ENCODE measurements around the gene ARHGAP9.

The ARHGAP9 gene

DNA sequence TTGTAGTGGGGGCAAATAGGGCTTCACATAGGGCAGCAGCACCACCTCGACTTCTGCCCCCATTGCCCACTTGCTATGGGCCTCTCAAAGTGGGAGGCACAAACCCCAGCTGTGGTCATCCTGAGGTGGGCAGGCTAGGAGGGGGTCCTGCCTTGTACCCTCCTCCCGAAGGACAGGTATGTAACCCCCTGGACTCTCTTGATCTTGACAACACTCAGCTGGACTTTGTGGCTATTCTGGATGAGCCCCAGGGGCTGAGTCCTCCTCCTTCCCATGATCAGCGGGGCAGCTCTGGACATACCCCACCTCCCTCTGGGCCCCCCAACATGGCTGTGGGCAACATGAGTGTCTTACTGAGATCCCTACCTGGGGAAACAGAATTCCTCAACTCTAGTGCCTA, 8.0 kb downstream of the ARHGAP9 start:
- DNase-seq: no peak

DNA sequence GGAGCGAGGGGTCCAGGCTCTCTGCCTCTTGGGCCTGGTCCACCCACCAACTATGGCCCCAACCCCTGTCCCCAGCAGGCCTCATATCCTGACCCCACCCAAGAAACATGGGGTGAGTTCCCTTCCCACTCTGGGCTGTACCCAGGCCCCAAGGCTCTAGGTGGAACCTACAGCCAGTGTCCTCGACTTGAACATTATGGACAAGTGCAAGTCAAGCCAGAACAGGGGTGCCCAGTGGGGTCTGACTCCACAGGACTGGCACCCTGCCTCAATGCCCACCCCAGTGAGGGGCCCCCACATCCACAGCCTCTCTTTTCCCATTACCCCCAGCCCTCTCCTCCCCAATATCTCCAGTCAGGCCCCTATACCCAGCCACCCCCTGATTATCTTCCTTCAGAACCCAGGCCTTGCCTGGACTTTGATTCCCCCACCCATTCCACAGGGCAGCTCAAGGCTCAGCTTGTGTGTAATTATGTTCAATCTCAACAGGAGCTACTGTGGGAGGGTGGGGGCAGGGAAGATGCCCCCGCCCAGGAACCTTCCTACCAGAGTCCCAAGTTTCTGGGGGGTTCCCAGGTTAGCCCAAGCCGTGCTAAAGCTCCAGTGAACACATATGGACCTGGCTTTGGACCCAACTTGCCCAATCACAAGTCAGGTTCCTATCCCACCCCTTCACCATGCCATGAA, 8.6 kb downstream of the ARHGAP9 start:
- no peak for DNase-seq

DNA sequence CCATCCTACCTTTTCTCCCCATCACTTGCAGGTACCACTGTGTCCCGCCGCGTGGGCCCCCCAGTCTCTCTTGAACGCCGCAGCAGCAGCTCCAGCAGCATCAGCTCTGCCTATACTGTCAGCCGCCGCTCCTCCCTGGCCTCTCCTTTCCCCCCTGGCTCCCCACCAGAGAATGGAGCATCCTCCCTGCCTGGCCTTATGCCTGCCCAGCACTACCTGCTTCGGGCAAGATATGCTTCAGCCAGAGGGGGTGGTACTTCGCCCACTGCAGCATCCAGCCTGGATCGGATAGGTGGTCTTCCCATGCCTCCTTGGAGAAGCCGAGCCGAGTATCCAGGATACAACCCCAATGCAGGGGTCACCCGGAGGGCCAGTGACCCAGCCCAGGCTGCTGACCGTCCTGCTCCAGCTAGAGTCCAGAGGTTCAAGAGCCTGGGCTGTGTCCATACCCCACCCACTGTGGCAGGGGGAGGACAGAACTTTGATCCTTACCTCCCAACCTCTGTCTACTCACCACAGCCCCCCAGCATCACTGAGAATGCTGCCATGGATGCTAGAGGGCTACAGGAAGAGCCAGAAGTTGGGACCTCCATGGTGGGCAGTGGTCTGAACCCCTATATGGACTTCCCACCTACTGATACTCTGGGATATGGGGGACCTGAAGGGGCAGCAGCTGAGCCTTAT, 9.2 kb downstream of the ARHGAP9 start:
- no peak for DNase-seq

DNA sequence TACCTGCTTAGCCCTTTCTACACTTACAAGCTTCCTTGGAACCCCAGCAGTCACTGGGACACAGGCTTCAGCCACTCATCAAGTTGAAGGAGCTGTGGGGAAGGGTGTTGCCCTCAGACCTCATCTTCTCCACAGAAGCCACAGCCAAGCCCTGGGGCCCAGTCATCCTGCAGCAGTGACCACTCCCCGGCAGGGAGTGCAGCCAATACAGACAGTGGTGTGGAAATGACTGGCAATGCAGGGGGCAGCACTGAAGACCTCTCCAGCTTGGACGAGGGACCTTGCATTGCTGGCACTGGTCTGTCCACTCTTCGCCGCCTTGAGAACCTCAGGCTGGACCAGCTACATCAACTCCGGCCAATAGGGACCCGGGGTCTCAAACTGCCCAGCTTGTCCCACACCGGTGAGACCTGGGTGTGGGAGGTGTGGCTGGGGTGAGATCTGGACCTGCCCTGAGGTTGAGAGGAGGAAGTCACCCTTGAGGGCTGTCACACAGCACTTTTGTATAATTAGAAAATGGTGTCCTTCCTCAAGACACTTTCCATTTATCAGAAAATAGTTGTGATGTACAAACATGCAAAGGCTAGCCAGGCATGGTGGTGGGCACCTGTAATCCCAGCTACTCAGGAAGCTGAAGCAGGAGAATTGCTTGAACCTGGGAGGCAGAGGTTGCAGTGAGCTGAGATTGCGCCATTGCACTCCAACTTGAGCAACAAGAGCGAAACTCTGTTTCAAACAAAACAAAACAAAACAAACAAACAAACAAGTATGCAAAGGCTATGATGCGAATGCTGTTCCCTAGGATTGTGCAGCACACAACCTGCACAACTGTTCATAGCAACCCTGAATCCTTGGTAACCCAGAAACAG, 10.1 kb downstream of the ARHGAP9 start:
- DNase-seq: no peak

DNA sequence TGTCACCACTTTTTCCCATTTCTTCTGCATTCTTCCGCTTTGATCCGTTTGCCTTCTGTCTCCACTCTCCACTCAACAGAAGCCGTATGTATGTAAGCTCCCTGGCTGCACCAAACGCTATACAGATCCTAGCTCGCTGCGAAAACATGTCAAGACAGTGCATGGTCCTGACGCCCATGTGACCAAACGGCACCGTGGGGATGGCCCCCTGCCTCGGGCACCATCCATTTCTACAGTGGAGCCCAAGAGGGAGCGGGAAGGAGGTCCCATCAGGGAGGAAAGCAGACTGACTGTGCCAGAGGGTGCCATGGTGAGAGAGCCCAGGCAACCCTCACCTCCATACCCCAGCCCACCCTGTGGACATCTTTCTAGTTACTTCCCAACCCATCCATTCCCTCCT, 11.8 kb downstream of the ARHGAP9 start:
- no peak for DNase-seq

DNA sequence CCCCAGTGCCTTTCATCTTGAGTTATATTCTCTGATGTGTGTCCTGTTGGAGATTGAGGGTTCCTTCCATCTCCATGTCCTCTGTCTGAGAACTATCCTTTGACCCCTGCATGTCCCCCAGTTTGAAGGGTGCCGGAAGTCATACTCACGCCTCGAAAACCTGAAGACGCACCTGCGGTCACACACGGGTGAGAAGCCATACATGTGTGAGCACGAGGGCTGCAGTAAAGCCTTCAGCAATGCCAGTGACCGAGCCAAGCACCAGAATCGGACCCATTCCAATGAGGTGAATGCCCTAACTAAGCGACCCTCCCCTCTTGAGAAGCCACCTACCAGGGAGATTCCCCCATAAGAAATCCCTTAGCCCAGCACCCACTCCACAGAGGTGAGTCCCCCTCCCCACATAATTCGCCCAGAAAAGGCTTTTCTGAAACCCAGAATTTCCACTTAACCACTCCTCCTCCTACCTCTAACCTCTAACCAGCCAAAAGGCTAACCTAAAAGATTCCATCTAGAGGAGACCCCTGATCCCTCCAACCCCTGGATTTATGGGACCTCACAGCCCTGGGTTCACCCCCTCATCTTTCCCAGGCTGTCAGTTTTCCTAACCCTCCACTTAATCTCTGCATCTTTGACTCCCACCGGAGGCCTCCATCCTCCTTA, 12.3 kb downstream of the ARHGAP9 start:
- DNase-seq: no peak

DNA sequence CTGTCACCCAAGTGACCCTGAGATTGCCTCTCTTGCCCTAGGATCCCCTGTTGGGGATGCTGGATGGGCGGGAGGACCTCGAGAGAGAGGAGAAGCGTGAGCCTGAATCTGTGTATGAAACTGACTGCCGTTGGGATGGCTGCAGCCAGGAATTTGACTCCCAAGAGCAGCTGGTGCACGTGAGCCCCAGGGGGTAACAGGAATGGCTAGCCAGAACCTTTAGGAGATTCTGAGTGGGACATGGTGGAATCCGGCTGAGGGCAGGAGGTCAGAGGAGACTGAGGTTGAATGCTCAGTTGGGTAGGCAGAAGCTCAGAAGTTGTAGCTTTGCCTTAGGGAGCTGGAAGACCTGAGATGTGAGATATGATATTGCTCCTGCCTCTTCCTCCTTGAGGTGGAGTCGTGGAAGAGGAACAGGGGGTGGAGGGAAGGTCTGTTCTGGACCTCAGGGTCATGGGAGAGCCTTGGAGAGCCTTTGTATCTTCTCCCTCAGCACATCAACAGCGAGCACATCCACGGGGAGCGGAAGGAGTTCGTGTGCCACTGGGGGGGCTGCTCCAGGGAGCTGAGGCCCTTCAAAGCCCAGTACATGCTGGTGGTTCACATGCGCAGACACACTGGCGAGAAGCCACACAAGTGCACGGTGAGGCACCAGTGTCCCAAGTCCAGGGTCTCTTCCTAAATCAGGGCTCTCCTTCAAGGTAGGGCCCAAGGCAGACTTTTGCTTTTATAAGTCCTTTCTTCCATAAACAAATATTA, 13.7 kb downstream of the ARHGAP9 start:
- no peak for DNase-seq

DNA sequence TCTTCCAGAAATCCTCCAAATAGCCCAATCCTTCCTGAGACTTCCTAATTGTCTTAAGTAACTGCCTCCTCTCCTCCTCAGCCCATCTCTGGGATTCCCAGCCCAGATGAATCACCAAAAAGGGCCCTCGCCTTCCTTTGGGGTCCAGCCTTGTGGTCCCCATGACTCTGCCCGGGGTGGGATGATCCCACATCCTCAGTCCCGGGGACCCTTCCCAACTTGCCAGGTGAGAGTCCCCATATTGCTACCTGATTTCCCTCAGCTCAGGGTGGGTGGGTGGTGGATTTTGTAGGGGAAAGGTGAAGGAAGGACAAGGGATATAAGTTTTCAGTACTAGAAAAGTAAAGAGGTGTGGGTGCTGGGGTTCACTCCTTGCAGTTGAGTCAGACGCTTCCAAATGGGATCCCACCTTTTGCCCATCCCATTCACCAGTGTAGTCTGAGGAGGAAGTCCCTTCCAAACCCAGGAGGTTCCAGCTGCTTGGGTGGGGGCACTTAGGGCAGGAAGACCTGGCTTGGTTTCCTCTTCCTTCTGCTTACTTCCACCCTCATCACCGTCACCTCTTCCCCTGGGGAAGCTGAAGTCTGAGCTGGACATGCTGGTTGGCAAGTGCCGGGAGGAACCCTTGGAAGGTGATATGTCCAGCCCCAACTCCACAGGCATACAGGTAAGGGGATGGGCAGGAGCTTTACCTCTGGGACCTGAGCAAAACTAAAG, 14.5 kb downstream of the ARHGAP9 start:
- no peak for DNase-seq

DNA sequence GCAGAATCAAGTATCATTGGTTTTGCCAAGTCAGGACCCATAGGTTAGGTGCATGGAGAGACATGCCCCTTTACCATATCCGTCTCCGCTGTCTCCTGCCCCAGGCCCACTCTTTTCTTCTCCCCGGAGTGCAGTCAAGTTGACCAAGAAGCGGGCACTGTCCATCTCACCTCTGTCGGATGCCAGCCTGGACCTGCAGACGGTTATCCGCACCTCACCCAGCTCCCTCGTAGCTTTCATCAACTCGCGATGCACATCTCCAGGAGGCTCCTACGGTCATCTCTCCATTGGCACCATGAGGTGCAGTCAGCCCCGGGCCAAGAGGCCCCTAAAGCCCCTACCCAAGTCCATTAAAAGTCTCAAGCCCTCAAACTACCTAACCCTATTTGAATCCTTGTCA, 15.1 kb downstream of the ARHGAP9 start:
- DNase-seq: no peak

DNA sequence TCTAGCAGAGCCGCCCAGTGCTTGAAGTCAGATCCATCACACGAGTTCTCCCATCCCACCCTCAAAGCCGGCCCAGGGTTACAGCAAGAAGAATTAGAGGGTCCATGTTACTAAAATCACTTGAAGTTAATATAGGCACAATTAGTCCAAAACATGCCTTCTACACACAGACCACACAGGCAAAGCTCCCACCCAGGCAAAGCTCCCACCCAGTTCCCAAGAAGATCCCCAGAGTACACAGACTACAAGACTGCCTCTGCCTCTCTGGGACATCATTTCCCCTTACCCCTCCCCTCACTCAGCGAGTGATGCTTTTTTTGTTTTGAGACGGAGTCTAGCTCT, 16.8 kb downstream of the ARHGAP9 start:
- DNase-seq: no peak

DNA sequence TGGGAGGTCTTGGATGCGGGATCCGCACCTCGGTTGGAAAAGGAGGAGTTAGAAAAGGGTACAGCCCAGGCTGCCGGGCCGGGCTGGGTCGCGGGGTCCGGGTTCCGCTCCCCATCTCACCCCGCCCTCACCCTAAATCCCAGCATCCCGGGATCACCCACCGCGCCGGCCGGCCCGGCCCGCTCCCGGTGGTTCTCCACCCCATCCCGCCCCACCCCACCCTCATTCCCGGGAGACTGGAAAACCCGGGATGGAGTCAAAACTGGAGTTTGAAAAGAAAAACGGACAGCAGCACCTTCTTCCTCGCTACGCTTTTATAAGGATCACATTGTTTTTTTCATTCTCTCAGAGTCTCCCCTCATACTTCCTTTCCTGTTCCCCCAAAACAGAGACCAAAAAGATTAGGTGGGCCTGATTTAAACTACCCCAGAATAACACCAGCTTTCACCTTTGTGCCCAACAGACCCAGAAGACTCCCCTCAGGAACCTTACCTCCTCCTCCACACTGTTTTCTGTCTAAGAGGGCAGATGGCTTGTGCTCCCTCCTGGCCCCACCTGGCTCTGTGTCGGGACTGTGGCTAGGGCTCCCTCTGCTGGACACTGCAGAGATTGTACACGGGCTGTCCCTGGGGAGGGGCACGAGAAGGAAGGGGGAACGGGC, 17.3 kb downstream of the ARHGAP9 start:
- DNase-seq: peak; percentile 92

DNA sequence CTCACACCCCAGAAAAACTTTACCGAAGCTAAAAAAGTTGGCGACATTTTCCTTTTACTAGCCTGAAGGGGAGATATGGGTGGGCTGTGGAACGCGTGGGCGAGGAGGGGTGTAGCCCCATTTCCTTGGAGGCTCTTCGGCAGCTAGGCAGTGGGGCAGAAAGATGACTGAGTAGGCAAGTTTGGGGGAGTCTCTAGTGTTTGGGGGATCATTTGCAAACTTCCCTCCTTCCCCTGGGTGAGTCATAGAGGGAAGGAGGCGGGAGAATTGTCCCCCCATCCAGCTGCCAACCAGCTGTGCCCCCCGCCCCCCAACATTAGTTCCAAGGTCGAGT, 17.8 kb downstream of the ARHGAP9 start:
- no peak for DNase-seq

DNA sequence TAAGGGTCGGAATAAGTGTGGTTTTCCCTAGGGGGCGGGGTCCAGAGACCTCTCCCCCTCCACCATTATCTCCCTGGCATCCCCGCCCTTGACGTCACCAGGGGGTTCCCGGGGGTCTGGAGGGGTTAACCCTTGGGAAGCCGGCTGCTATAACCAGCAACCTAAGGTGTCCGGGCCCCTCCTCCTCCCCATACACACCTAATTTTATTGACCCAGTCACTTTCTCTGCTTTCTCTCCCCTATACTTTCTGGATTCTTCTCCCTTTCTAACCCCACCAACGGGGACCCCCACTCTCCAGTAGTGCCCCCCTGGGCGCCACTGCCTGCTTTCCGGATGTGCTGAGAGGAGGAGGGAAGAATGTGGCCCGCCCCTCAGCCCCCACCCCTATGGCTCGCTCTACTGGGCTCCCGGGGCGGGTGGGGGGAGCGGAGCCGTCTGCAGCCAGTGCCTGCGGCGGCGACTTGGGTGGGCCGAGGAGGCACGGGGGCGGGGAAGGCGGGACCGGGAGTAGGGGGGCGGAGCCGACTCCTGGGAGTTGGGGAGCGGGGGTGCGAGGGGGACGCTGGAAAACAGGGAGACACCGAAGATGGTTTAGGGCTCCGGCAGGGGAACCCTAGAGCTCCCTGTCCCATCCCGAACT, 18.3 kb downstream of the ARHGAP9 start:
- peak in 1 of 2 donors; percentile 67 for DNase-seq

DNA sequence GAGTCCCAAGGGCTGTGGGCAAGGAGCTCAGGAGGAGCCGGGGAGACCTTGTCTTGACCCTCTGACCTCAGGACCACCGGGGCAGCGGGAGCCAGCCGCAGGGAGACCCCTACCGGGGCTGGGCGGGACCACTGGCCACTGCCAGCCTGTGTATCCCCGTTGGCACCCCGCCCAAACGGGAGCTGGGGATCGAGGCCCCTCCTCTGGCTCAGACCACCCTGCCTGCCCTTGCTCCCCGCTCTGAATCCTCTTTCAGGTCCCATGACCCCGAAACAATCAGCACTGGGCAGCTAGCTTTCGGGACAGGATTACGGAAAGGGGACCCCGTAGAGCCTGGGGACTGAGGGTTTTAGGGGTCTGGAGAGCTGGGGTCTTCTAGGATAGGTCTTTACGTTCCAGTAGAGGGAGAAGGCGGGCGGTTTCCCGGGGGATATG, 18.8 kb downstream of the ARHGAP9 start:
- DNase-seq: no peak

DNA sequence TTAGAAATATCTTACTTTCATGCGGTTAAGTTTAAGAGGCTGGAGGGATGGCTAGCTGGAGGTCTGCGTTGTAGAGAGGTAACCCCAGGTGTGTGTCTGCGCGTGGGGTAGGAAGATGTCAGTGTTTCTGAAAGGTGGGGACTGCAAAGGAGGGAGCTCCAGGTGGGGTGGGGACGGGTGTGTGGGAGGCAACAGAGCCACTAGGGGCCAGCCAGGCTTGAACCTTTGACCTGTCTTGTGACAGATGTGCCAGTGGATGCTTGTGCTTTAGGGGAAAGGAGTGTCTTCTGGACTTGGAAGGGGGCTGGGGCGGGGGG, 19.2 kb downstream of the ARHGAP9 start:
- DNase-seq: no peak

DNA sequence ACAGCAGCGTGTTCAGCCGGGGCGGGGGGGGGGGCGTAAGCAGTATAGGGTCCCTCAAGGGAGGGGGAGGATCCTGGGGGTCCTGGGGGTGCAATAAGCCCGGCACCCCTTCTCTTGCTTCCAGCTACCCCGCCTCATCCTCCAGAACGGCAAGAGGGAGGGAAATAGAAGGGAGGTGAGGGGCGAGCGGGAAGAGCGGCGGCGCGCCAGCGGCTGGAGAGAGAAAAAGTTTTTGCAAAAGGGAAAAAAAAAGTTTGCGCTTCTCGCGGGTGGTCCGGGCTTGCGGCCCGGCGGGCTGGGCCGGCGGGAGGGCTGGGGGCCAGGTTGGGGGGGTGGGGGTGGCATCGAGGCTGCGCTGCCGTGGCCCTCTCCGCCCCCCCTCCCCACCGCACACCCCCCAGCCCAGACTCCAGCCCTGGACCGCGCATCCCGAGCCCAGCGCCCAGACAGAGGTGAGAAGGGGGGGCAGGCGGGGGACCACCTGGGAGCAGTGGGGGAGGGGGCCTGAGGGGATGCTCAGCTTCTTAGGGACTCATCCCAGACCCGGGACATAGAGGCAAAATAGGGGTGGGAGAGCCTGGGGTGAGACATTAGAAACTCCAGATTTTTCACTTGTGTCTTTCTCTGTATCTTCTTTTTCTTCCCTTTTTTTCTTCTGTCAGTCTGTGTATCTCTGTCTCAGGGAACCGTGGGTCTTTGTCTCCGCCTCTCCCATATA, 19.8 kb downstream of the ARHGAP9 start, which contains the start of gene GLI1:
Gene GLI1 (plus strand): TSS at position 36 of the 718 bp plus-strand sequence. CDS start 3,907 bp downstream, outside the sequence.
- no peak for DNase-seq

DNA sequence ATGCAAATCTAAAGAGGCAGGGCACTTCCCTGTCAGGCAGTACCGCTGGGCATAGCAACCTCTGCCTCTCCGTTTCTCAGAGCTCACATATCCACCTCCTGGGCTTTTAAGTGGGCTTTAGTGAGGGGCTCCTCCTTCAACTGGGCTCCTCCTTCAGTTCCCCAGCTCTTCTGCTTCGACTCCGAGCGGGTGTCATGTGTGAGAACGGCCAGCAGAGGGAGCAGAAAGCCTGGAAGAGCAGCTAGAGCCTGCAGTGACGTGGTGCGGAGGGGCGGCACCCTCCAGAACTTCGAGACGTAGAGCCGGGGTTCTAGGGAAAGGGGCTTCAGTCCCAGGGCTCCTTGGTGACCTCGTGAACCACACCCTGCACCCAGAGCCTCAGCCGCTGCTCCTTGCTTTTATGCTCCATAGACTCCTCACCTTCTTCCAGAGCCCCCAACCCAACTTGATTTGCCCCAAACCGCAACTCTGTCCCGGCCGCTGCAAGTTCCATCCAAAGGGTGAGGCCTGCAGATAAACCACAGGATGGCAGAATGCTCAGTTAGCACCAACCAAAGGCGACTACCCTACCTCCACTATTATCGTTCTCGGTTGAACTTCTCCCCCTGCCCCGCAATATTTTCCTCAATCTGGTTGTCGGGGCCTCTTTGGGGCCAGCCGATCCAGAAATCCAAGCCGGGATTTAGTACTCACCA, 20.5 kb downstream of the ARHGAP9 start:
- DNase-seq: peak; percentile 96

DNA sequence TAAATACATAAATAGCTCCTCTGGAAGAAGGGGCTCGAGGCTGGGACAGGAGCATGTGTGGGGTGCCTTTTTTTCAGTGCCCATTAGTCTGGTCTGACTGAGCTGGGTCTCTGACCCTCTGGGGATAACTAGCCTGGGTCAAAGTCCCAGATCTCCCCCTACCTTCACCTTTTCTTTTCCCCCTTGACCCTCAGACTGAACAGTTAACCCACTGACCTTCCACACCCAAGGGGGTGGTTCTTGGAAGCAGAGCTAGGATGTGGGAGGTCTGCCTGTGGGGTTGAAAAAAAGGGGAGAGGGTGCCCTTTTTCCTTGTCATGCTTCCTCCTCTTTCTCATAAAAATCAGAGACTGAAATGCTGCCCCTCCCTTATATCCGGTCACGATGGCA, 21.0 kb downstream of the ARHGAP9 start:
- DNase-seq: no peak

DNA sequence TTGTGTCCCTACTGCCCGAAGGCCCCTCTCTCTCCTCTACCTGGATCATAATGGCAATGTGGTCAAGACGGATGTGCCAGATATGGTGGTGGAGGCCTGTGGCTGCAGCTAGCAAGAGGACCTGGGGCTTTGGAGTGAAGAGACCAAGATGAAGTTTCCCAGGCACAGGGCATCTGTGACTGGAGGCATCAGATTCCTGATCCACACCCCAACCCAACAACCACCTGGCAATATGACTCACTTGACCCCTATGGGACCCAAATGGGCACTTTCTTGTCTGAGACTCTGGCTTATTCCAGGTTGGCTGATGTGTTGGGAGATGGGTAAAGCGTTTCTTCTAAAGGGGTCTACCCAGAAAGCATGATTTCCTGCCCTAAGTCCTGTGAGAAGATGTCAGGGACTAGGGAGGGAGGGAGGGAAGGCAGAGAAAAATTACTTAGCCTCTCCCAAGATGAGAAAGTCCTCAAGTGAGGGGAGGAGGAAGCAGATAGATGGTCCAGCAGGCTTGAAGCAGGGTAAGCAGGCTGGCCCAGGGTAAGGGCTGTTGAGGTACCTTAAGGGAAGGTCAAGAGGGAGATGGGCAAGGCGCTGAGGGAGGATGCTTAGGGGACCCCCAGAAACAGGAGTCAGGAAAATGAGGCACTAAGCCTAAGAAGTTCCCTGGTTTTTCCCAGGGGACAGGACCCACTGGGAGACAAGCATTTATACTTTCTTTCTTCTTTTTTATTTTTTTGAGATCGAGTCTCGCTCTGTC, 22.8 kb downstream of the ARHGAP9 start:
- DNase-seq: no peak
